ENCODE measurements around the gene TSPAN6. TPM values are rescaled to one million over a fixed set of nuclear protein-coding genes. Genes with fewer than 3 reads are reported as not detected.

TSPAN6 gene
- total RNA-seq, 2 experiments from 2014 or later, result 0.36 to 0.43 TPM

DNA sequence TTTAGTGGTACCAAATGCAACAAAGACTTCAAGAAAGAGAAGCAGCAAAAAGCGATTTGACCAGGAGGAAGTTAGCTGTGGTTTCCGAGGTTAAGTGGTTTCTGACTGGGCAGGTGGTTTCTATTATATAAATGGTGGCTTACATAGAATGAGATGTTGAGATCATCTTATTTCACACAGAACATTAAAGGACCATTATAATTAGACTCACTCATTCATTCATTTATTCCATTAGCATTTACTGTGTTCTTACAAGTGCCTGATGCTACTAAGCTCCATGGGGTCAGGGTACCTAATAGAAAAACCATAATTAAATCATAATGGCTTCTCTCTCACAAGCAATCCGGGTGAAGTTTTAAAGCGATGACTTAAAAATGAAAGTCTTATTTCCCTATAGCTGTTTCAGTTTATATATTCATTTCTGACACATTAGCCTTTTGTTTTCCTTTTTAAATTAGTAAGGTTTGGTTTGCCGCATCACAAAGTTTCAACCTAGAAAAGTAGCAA, 10.6 kb downstream of the TSPAN6 start:
- peak; percentile 20 for ATAC-seq
- no peak overlapping the region for H3K4me3 Mint-ChIP-seq
- POLR2A ChIA-PET, result no interaction called here
- TF ChIP-seq CTCF (IDR thresholded peaks at IDR 0.05), result no peak
- H3K9me3 Mint-ChIP-seq, result no peaks in the 10 kb centered on the region
- peaks cover 9% of the 10 kb centered on the region for H3K4me1 Mint-ChIP-seq (ENCODE audit: low read depth)
- CTCF ChIA-PET, result interaction anchor here (1.7 kb wide), 1 partner anchor 11 kb away, joined by 4 read pairs; no protein-coding TSS in a partner anchor
- no peaks in the 10 kb centered on the region for H3K36me3 Mint-ChIP-seq (ENCODE audit: low read depth)
- intact Hi-C loops (cut with micrococcal nuclease), result no loop called here
- H3K27ac Mint-ChIP-seq, result no peak overlapping the region
- H3K27me3 Mint-ChIP-seq, result no peaks in the 10 kb centered on the region
- peak; percentile 28 for DNase-seq

DNA sequence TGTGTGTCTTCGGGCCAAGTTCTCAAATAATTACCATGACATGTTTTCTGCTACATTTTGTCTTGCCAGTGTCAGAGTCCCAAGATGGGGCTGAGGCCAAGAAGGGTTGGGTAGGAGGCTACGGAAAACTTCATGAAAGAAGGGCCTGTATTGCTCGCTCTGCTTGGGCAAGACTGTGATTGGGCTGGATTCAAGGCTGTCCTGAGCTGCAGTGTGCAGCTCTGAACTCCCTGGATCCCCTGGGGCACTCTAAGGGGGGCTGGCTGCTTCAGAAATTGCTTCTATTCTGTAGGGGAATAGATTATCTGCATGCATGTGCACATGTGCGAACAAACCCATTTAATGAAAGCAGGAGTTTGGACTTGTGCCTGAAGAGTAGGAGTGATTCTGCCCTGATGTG, 13.6 kb downstream of the TSPAN6 start:
- POLR2A ChIA-PET, result no interaction called here
- ATAC-seq (no peak), DNase-seq (no peak)
- Mint-ChIP-seq H3K4me3 (no peak overlapping the region), H3K27ac (no peak overlapping the region), H3K36me3 (ENCODE audit: low read depth) (no peaks in the 10 kb centered on the region), H3K9me3 (no peaks in the 10 kb centered on the region), H3K27me3 (peaks cover 1% of the 10 kb centered on the region), H3K4me1 (ENCODE audit: low read depth) (peaks cover 9% of the 10 kb centered on the region)
- intact Hi-C loops (cut with micrococcal nuclease), result no loop called here
- no peak for TF ChIP-seq CTCF (IDR thresholded peaks at IDR 0.05)
- CTCF ChIA-PET, result no interaction called here

DNA sequence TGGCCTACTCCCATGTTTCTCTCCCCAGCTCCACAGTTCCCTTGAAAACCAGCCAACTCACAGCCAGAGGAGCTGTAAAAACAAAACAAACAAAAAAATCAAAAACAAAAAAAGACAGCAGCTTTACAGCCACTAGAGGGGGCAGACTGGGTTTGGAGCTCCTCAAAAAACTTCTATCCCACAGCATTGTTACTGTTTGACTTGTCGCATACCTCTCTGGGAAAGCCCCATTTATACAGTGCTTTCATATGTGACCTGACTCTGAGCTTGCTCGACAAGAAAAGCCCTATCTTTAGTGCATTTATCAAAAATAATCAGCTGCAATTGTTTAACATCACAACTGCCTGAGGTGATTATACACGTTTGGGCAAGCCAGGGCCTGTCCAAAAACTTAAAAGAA, 21.6 kb downstream of the TSPAN6 start:
- CTCF ChIA-PET, result interaction anchor here (0.6 to 1.4 kb wide), 8 partner anchors 11 to 103 kb away, joined by 3 to 9 read pairs (median 3); partner anchors contain the start of gene TSPAN6
- Mint-ChIP-seq H3K9me3 (no peaks in the 10 kb centered on the region), H3K36me3 (ENCODE audit: low read depth) (no peaks in the 10 kb centered on the region), H3K27ac (no peak overlapping the region), H3K27me3 (peaks cover 7% of the 10 kb centered on the region), H3K4me3 (no peak overlapping the region), H3K4me1 (ENCODE audit: low read depth) (no peaks in the 10 kb centered on the region)
- POLR2A ChIA-PET, result no interaction called here
- intact Hi-C loops (cut with micrococcal nuclease), result no loop called here
- TF ChIP-seq CTCF (IDR thresholded peaks at IDR 0.05), result peak; percentile 26
- ATAC-seq (peak; percentile 68), DNase-seq (no peak)

GRCh38 chrX:100611951-100612350, 24.7 kb downstream of the TSPAN6 start:
- no peak overlapping the region for H3K27ac Mint-ChIP-seq
- peaks cover 6% of the 10 kb centered on the region for H3K27me3 Mint-ChIP-seq
- no peaks in the 10 kb centered on the region for H3K9me3 Mint-ChIP-seq
- CTCF ChIA-PET, result no interaction called here
- DNase-seq (no peak), ATAC-seq (no peak)
- POLR2A ChIA-PET, result no interaction called here
- H3K4me3 Mint-ChIP-seq, result no peak overlapping the region
- intact Hi-C loops (cut with micrococcal nuclease), result no loop called here
- no peaks in the 10 kb centered on the region for H3K36me3 Mint-ChIP-seq (ENCODE audit: low read depth)
- no peaks in the 10 kb centered on the region for H3K4me1 Mint-ChIP-seq (ENCODE audit: low read depth)
- no peak for TF ChIP-seq CTCF (IDR thresholded peaks at IDR 0.05)

GRCh38 chrX:100609591-100609990, 27.0 kb downstream of the TSPAN6 start:
- Mint-ChIP-seq H3K27ac (no peak overlapping the region), H3K4me3 (no peak overlapping the region), H3K36me3 (ENCODE audit: low read depth) (no peaks in the 10 kb centered on the region), H3K27me3 (peaks cover 6% of the 10 kb centered on the region), H3K4me1 (ENCODE audit: low read depth) (peaks cover 3% of the 10 kb centered on the region), H3K9me3 (no peaks in the 10 kb centered on the region)
- no peak for DNase-seq
- intact Hi-C loops (cut with micrococcal nuclease), result no loop called here
- ChIA-PET CTCF (interaction anchor here (1.4 kb wide), 1 partner anchor 98 kb away, joined by 4 read pairs; no protein-coding TSS in a partner anchor), POLR2A (no interaction called here)
- ATAC-seq, result no peak
- no peak for TF ChIP-seq CTCF (IDR thresholded peaks at IDR 0.05)
